ENCODE results near the gene L3MBTL1. TPM values are rescaled to one million over a fixed set of nuclear protein-coding genes. Genes with fewer than 3 reads are reported as not detected.

Gene L3MBTL1
- total RNA-seq, 1 experiment from 2014 or later: 21.6 TPM

- Histone ChIP-seq H3K4me2 (ENCODE audit: low read length) (no peak overlapping the region), H3K79me2 (ENCODE audit: insufficient read depth, low read length) (peaks cover 71% of the 10 kb centered on the region), H3K9me3 (ENCODE audit: control insufficient read depth in 1 of 2, insufficient read depth in 1 of 2, low read depth in 1 of 2, low read length in 2 of 2) (no peaks in the 10 kb centered on the region), H3K27me3 (ENCODE audit: insufficient read depth, low read length) (no peaks in the 10 kb centered on the region), H3K4me1 (ENCODE audit: control insufficient read depth in 1 of 2, insufficient read depth in 2 of 2, low read length in 2 of 2) (peaks cover 0 to 6% of the 10 kb centered on the region in 2 experiments; a peak in 3 of 4 replicates), H3K9me2 (ENCODE audit: insufficient read depth) (no peaks in the 10 kb centered on the region), H3K27ac (ENCODE audit: low read depth, low read length) (no peak overlapping the region), H3K4me3 (replicated peaks in 1 of 2; ENCODE audit: low read depth in 1 of 2, low read length in 2 of 2) (no peak overlapping the region), H3K36me3 (ENCODE audit: control insufficient read depth in 1 of 2, insufficient read depth in 2 of 2, low read length in 2 of 2) (peaks cover 61 to 62% of the 10 kb centered on the region in 2 experiments), H2AFZ (ENCODE audit: low read depth, low read length, poor library complexity, severe bottlenecking) (no peak overlapping the region), H4K20me1 (ENCODE audit: insufficient read depth) (peaks cover 45% of the 10 kb centered on the region), H3K9ac (ENCODE audit: low read length) (no peak overlapping the region)
- intact Hi-C loops (cut with micrococcal nuclease): no loop called here
- ChIA-PET CTCF (no interaction called here), POLR2A (no interaction called here), RAD21 (ENCODE audit: low non-redundant PET in 1 of 2, low total read pairs in 2 of 2, uncharacterized antibody in 2 of 2, unreplicated experiment in 2 of 2) (no interaction called here)
- no TSS peak for BruUV-seq (replicated peaks)
- ATAC-seq (no peak), DNase-seq (ENCODE audit: low read depth, low spot score) (no peak)
- TF ChIP-seq EGR1 (IDR thresholded peaks at IDR 0.05; ENCODE audit: low read depth) (no peak), CBX3 (IDR thresholded peaks at IDR 0.05; ENCODE audit: low read depth) (no peak), ZBTB33 (IDR thresholded peaks at IDR 0.05; ENCODE audit: extremely low read depth, insufficient replicate concordance, low read length) (no peak), CTCF (IDR thresholded peaks at IDR 0.05 in 2 of 3, conservative IDR thresholded peaks at IDR 0.05 in 1 of 3; ENCODE audit: borderline replicate concordance in 1 of 3, insufficient read depth in 1 of 3, low read depth in 2 of 3, low read length in 2 of 3) (no peak), SP1 (IDR thresholded peaks at IDR 0.05; ENCODE audit: low read depth) (no peak), CEBPB (IDR thresholded peaks at IDR 0.05; ENCODE audit: low read depth) (no peak), POLR2A (IDR thresholded peaks at IDR 0.05; ENCODE audit: borderline replicate concordance, extremely low read depth, insufficient read depth, insufficient read length) (no peak)
Observed at GRCh38 chr20:43463527-43464218, 43.8 kb upstream of the L3MBTL1 start.

All from HCT116 (cell line).